H1 (cell line): ENCODE results near the gene SGSM1. TPM values are rescaled to one million over a fixed set of nuclear protein-coding genes. Genes with fewer than 3 reads are reported as not detected.

ENCODE experiments used
- CTCF ChIA-PET: fragments of 300-600 bp; sonication (Branson Sonifier 250); formaldehyde crosslinking; loops from one replicate; lab custom pipeline; 2021; ENCODE audit not compliant: partially characterized antibody; lab: Charles Lee
- POLR2A ChIA-PET: fragments of 300-600 bp; sonication (Branson Sonifier 250); formaldehyde crosslinking; loops from one replicate; lab custom pipeline; 2021; ENCODE audit warnings: inconsistent platforms; ENCODE audit not compliant: partially characterized antibody; lab: Charles Lee
- DNase-seq, 2 experiments: peaks; one replicate each; pipeline versions ENCODE4 v3.0.0 to v3.0.0-alpha.2; 2010 to 2022; ENCODE audit warnings: low spot score in 2 of 2, low read depth in 1 of 2, mixed read lengths in 1 of 2
- FAIRE-seq: peaks from 2 replicates; lab custom pipeline; 2011; peaks lifted over from hg19 to GRCh38; lab: Jason Lieb, UNC
- H2AFZ ChIP-seq: 2 replicates; pipeline ENCODE4 v1.8.1; 2012; ENCODE audit warnings: low read length, inconsistent platforms
- H2AK5ac ChIP-seq: 2 replicates; pipeline ENCODE4 v1.6.1; 2013; ENCODE audit warnings: low read depth, low read length
- H2BK120ac ChIP-seq: replicated peaks from 2 replicates; pipeline ENCODE3; 2013; ENCODE audit warnings: low read depth, low read length, inconsistent platforms
- H2BK12ac ChIP-seq: 2 replicates; pipeline ENCODE4 v1.6.1; 2013; ENCODE audit warnings: low read depth, low read length
- H2BK15ac ChIP-seq: 2 replicates; pipeline ENCODE4 v1.6.1; 2013; ENCODE audit warnings: low read length
- H2BK20ac ChIP-seq: 2 replicates; pipeline ENCODE4 v1.6.1; 2013; ENCODE audit warnings: low read length
- H2BK5ac ChIP-seq: 2 replicates; pipeline ENCODE4 v1.6.1; 2013; ENCODE audit warnings: low read depth, low read length
- H3K14ac ChIP-seq: 2 replicates; pipeline ENCODE4 v1.6.1; 2013; ENCODE audit warnings: inconsistent platforms; ENCODE audit not compliant: insufficient read length
- H3K18ac ChIP-seq: 2 replicates; pipeline ENCODE4 v1.6.1; 2013; ENCODE audit warnings: low read length; ENCODE audit errors: extremely low read depth
- H3K23ac ChIP-seq: 2 replicates; pipeline ENCODE4 v1.6.1; 2013; ENCODE audit warnings: inconsistent platforms; ENCODE audit not compliant: insufficient read length
- H3K23me2 ChIP-seq: 2 replicates; pipeline ENCODE4 v1.6.1; 2013; ENCODE audit warnings: low read depth, low read length
- H3K27ac ChIP-seq: 2 replicates; pipeline ENCODE4 v1.6.1; 2011; ENCODE audit warnings: low read depth, low read length, inconsistent platforms
- H3K27me3 ChIP-seq, 4 experiments: replicated peaks in 1 of 4; 1 replicate in 1 of 4; 2 replicates in 3 of 4; pipeline versions ENCODE4 v1.6.1 to v1.8.1; 2011 to 2013; ENCODE audit warnings: low read length in 3 of 4, mild to moderate bottlenecking in 3 of 4, inconsistent platforms in 2 of 4, mixed read lengths in 2 of 4, moderate library complexity in 1 of 4; ENCODE audit not compliant: control insufficient read depth in 3 of 4, insufficient read depth in 3 of 4; ENCODE audit errors: extremely low read depth in 1 of 4
- H3K36me3 ChIP-seq, 4 experiments: 2 replicates each; pipeline versions ENCODE4 v1.6.1 to v1.8.1; 2011 to 2013; ENCODE audit warnings: mild to moderate bottlenecking in 4 of 4, low read length in 3 of 4, moderate library complexity in 2 of 4, control low read depth in 1 of 4, inconsistent platforms in 1 of 4; ENCODE audit not compliant: insufficient read depth in 4 of 4, control insufficient read depth in 2 of 4
- H3K4ac ChIP-seq: replicated peaks from 2 replicates; pipeline ENCODE3; 2013; ENCODE audit warnings: low read length, low read depth, mixed read lengths, inconsistent platforms; ENCODE audit not compliant: insufficient read length
- H3K4me1 ChIP-seq, 4 experiments: replicated peaks in 1 of 4; 1 replicate in 1 of 4; 2 replicates in 3 of 4; pipeline versions ENCODE4 v1.6.1 to v1.8.1; 2011 to 2013; ENCODE audit warnings: low read length in 3 of 4, inconsistent platforms in 2 of 4, mixed read lengths in 1 of 4; ENCODE audit not compliant: insufficient read depth in 4 of 4, control insufficient read depth in 3 of 4
- H3K4me2 ChIP-seq, 2 experiments: 2 replicates each; pipeline versions ENCODE4 v1.6.1 to v1.8.1; 2011 to 2013; ENCODE audit warnings: low read depth in 2 of 2, low read length in 2 of 2, control low read depth in 1 of 2, inconsistent platforms in 1 of 2, mild to moderate bottlenecking in 1 of 2; ENCODE audit not compliant: insufficient read depth in 1 of 2
- H3K4me3 ChIP-seq, 4 experiments: fragments of 200-600, 300-600 bp in 1 of 4; sonication (generic), shearing (Covaris generic), sonication (Bioruptor Twin) in 1 of 4; 2 replicates each; pipeline versions ENCODE4 v1.5.1 to v1.8.1; 2011 to 2016; ENCODE audit warnings: low read length in 4 of 4, low read depth in 3 of 4, control low read depth in 2 of 4, inconsistent platforms in 2 of 4, mild to moderate bottlenecking in 2 of 4, mixed read lengths in 1 of 4, moderate library complexity in 1 of 4; ENCODE audit not compliant: insufficient read depth in 2 of 4; ENCODE audit errors: extremely low read depth in 1 of 4
- H3K56ac ChIP-seq: replicated peaks from 2 replicates; pipeline ENCODE3; 2013; ENCODE audit warnings: low read depth, mild to moderate bottlenecking, mixed read lengths, low read length, inconsistent platforms; ENCODE audit not compliant: insufficient read length
- H3K79me1 ChIP-seq: 2 replicates; pipeline ENCODE4 v1.6.1; 2013; ENCODE audit warnings: low read depth, low read length, control low read depth
- H3K79me2 ChIP-seq, 2 experiments: 2 replicates each; pipeline versions ENCODE4 v1.6.1 to v1.8.1; 2012 to 2013; ENCODE audit warnings: low read length in 2 of 2, mild to moderate bottlenecking in 2 of 2, inconsistent platforms in 1 of 2; ENCODE audit not compliant: insufficient read depth in 2 of 2, control insufficient read depth in 1 of 2
- H3K9ac ChIP-seq, 4 experiments: replicated peaks in 1 of 4; 1 replicate in 1 of 4; 2 replicates in 3 of 4; pipeline versions ENCODE4 v1.6.1 to v1.8.1; 2011 to 2013; ENCODE audit warnings: low read depth in 3 of 4, low read length in 3 of 4, control low read depth in 2 of 4, mild to moderate bottlenecking in 2 of 4, moderate library complexity in 2 of 4, inconsistent platforms in 1 of 4; ENCODE audit errors: extremely low read depth in 1 of 4
- H3K9me3 ChIP-seq, 2 experiments: 2 replicates each; pipeline versions ENCODE4 v1.6.1 to v1.8.1; 2012 to 2013; ENCODE audit warnings: mild to moderate bottlenecking in 2 of 2, moderate library complexity in 2 of 2, control low read depth in 1 of 2, inconsistent platforms in 1 of 2, low read depth in 1 of 2, low read length in 1 of 2, mixed read lengths in 1 of 2; ENCODE audit not compliant: insufficient read depth in 2 of 2
- H4K20me1 ChIP-seq, 2 experiments: replicated peaks in 1 of 2; 2 replicates each; pipeline versions ENCODE3 to v1.8.1; 2011 to 2013; ENCODE audit warnings: inconsistent platforms in 2 of 2, low read length in 2 of 2, mild to moderate bottlenecking in 1 of 2; ENCODE audit not compliant: insufficient read depth in 2 of 2, control insufficient read depth in 1 of 2
- H4K5ac ChIP-seq: 2 replicates; pipeline ENCODE4 v1.6.1; 2013; ENCODE audit warnings: low read length, low read depth, mixed read lengths, inconsistent platforms; ENCODE audit not compliant: insufficient read length
- H4K8ac ChIP-seq: 2 replicates; pipeline ENCODE4 v1.8.0; 2013; ENCODE audit warnings: mild to moderate bottlenecking, moderate library complexity, low read length, inconsistent platforms; ENCODE audit not compliant: insufficient read depth; ENCODE audit errors: extremely low read depth
- H4K91ac ChIP-seq: replicated peaks from 2 replicates; pipeline ENCODE3; 2013; ENCODE audit warnings: low read length, mixed read lengths, inconsistent platforms; ENCODE audit not compliant: insufficient read length
- BACH1 ChIP-seq: IDR thresholded peaks from 2 replicates; pipeline ENCODE4 v1.6.1; 2012; ENCODE audit warnings: low read length, improper control_type of control experiment
- CBX5 ChIP-seq: fragments of 300-800, 300-1000 bp; sonication (generic); IDR thresholded peaks from 2 replicates; pipeline ENCODE4 v1.7.1; 2016; ENCODE audit warnings: antibody characterized with exemption, low read length, low read depth
- E2F6 ChIP-seq: IDR thresholded peaks from 2 replicates; pipeline ENCODE4 v1.6.1; 2012; ENCODE audit warnings: inconsistent platforms
- FOSL1 ChIP-seq: IDR thresholded peaks from 2 replicates; pipeline ENCODE4 v1.6.1; 2011; ENCODE audit warnings: mild to moderate bottlenecking, low read depth, low read length, moderate library complexity; ENCODE audit not compliant: insufficient read depth
- SIRT6 ChIP-seq: IDR thresholded peaks from one replicate; pipeline ENCODE4 v1.7.1; 2012; ENCODE audit warnings: low read length, inconsistent platforms
- SIX5 ChIP-seq: IDR thresholded peaks from 2 replicates; pipeline ENCODE4 v1.6.1; 2011; ENCODE audit warnings: mild to moderate bottlenecking, low read depth, low read length
- SP2 ChIP-seq: IDR thresholded peaks from 2 replicates; pipeline ENCODE4 v1.6.1; 2012; ENCODE audit warnings: mild to moderate bottlenecking, low read length, inconsistent platforms
- SRF ChIP-seq: IDR thresholded peaks from 2 replicates; pipeline ENCODE4 v1.6.1; 2011; ENCODE audit warnings: mild to moderate bottlenecking, low read depth, low read length, moderate library complexity
- USF2 ChIP-seq: IDR thresholded peaks from 2 replicates; pipeline ENCODE4 v1.6.1; 2011; ENCODE audit warnings: low read length, improper control_type of control experiment
- WGBS, 2 experiments: shearing (Covaris generic) in 1 of 2; methylation state at CpG; one replicate each; pipeline versions ENCODE4 v1.1.6 to v1.1.7; 2013 to 2015; ENCODE audit warnings: low lambda C conversion rate in 2 of 2, mixed read lengths in 2 of 2, inconsistent platforms in 1 of 2, low coverage in 1 of 2, missing lambda C conversion rate in 1 of 2; ENCODE audit not compliant: insufficient replicate concordance in 2 of 2, insufficient coverage in 1 of 2, insufficient read length in 1 of 2; ENCODE audit errors: extremely low coverage in 1 of 2, missing lambda C conversion rate in 1 of 2; 5-methylcytosine and 5-hydroxymethylcytosine counted together
- polyA plus RNA-seq, 7 experiments: library from polyadenylated mRNA; depleted of rRNA in 3 of 7; stranded (reverse) in 5 of 7; unstranded in 2 of 7; fragments of >200 nt in 5 of 7; fragments of 200-250 nt in 2 of 7; gene quantifications; 1 replicate in 5 of 7; 2 replicates in 1 of 7; 4 replicates in 1 of 7; pipeline versions ENCODE4 v1.2.1 to v1.2.3, GENCODE V29; 2011 to 2013; ENCODE audit warnings: missing spikeins in 2 of 7, mixed read lengths in 2 of 7
- total RNA-seq: library from RNA; stranded (reverse); fragmentation: NEBNext Ultra II Directional; extraction: Animal tissue kit (Norgen Biotek cat#: 25700); gene quantifications from 2 replicates; pipeline ENCODE4 v1.2.1, GENCODE V29; 2021

The SGSM1 gene
- total and polyA plus RNA-seq, 2 of the 8 experiments (the other 6 are each of a cell fraction or from before 2014, with no cell fraction given): 2.8 to 5.2 TPM

DNA sequence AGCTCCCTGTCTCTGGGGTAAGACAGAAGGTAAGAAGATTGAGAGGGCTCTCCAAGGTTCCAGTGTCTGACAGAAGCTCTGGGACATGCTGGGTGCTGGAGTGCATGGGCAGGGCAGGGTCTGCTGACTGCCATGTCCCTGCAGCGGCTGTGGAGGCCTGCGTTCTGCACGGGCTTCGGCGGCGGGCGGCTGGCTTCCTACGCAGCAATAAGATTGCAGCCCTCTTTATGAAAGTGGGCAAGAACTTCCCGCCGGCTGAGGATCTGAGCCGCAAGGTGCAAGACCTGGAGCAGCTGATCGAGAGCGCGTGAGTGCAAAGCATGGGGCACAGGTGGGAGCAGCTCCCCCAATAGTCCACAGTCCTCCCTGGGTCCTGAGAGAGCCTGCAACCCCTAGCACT, 41.5 kb downstream of the SGSM1 start:
- Histone ChIP-seq H2BK20ac (no peak overlapping the region), H3K4ac (no peak overlapping the region), H2BK12ac (no peak overlapping the region), H3K23me2 (no peaks in the 10 kb centered on the region), H4K5ac (no peak overlapping the region), H3K9me3 (no peaks in the 10 kb centered on the region), H3K36me3 (no peaks in the 10 kb centered on the region; a peak in 1 of 8 replicates), H2BK5ac (no peak overlapping the region), H4K91ac (no peak overlapping the region), H3K18ac (no peak overlapping the region), H2BK120ac (no peak overlapping the region), H3K4me2 (no peak overlapping the region), H3K23ac (no peak overlapping the region), H2AK5ac (no peak overlapping the region), H3K9ac (no peak overlapping the region), H3K27me3 (no peaks in the 10 kb centered on the region), H3K79me1 (no peaks in the 10 kb centered on the region), H3K27ac (no peak overlapping the region), H4K20me1 (peaks cover 0 to 4% of the 10 kb centered on the region in 2 experiments), H2AFZ (no peak overlapping the region), H3K79me2 (no peaks in the 10 kb centered on the region), H4K8ac (no peak overlapping the region), H3K14ac (no peak overlapping the region), H3K4me1 (no peaks in the 10 kb centered on the region), H3K56ac (no peak overlapping the region), H3K4me3 (no peak overlapping the region), H2BK15ac (no peak overlapping the region)
- 97% methylated on average over 14 of the region's 14 CpGs; no CpG with 5 or more reads in 1 of the 2 experiments for WGBS, 2 experiments
- FAIRE-seq: no peak
- DNase-seq: no peak
- no peak for TF ChIP-seq E2F6
- TF ChIP-seq FOSL1: no peak
- TF ChIP-seq USF2: no peak
- no peak for TF ChIP-seq CBX5
- no peak for TF ChIP-seq BACH1
- TF ChIP-seq SIX5: no peak
- TF ChIP-seq SP2: no peak
- TF ChIP-seq SRF: no peak
- TF ChIP-seq SIRT6: no peak
- ChIA-PET CTCF (interaction anchor here (0.6 to 4.8 kb wide), 8 partner anchors 9 to 209 kb away, joined by 3 to 22 read pairs (median 4); no protein-coding TSS in a partner anchor), POLR2A (no interaction called here)
